Ectodermal cell (in vitro differentiated cells): Measurements from ENCODE around the gene COMMD1. TPM values are rescaled to one million over a fixed set of nuclear protein-coding genes. Genes with fewer than 3 reads are reported as not detected.
"Not testable (repeated sequence)": the region's sequence is repeated elsewhere in the genome, so short reads cannot be mapped to it uniquely, and the experiment has no call there.

ENCODE experiments used
- H3K27ac ChIP-seq: 2 replicates; pipeline ENCODE4 v1.7.0; 2013; ENCODE audit warnings: mild to moderate bottlenecking, low read depth, low read length; ENCODE audit not compliant: insufficient read depth, poor library complexity, severe bottlenecking
- H3K27me3 ChIP-seq: 2 replicates; pipeline ENCODE4 v1.7.0; 2013; ENCODE audit warnings: mild to moderate bottlenecking, low read length; ENCODE audit not compliant: insufficient read depth, control insufficient read depth, poor library complexity, severe bottlenecking
- H3K36me3 ChIP-seq: one replicate; pipeline ENCODE4 v1.7.0; 2013; ENCODE audit warnings: low read length; ENCODE audit not compliant: control insufficient read depth, insufficient read depth
- H3K4me1 ChIP-seq: one replicate; pipeline ENCODE4 v1.7.0; 2013; ENCODE audit warnings: low read length; ENCODE audit not compliant: control insufficient read depth, insufficient read depth
- H3K4me3 ChIP-seq: 2 replicates; pipeline ENCODE4 v1.7.0; 2013; ENCODE audit warnings: low read depth, low read length, control low read depth; ENCODE audit not compliant: insufficient read depth
- H3K9me3 ChIP-seq: 2 replicates; pipeline ENCODE4 v1.7.0; 2013; ENCODE audit warnings: mild to moderate bottlenecking, low read length, moderate library complexity; ENCODE audit not compliant: control insufficient read depth
- WGBS, 2 experiments: methylation state at CpG; one replicate each; pipeline ENCODE4 v1.1.7; 2013; ENCODE audit warnings: missing lambda C conversion rate in 2 of 2; 5-methylcytosine and 5-hydroxymethylcytosine counted together
- polyA plus RNA-seq, 4 experiments: library from polyadenylated mRNA; stranded (reverse); fragments of 50-300 nt; gene quantifications; one replicate each; pipeline ENCODE4 v1.2.3, GENCODE V29; 2013

The COMMD1 gene
- 35.4 TPM for polyA plus RNA-seq (2013, experiment 1 of 4)
- 28.5 TPM for polyA plus RNA-seq (2013, experiment 2 of 4)
- polyA plus RNA-seq (2013, experiment 3 of 4), result 44.6 TPM
- polyA plus RNA-seq (2013, experiment 4 of 4), result 41.0 TPM

- H3K9me3 ChIP-seq, result no peaks in the 10 kb centered on the region
- 2 to 3% methylated on average over 33 of the region's 33 CpGs for WGBS, 2 experiments
- H3K36me3 ChIP-seq, result no peaks in the 10 kb centered on the region
- peak within 1 kb of the TSS; percentile 73 for H3K4me3 ChIP-seq
- H3K27ac ChIP-seq, result no peak within 1 kb of the TSS
- H3K4me1 ChIP-seq, result no peaks in the 10 kb centered on the region
- no peaks in the 10 kb centered on the region for H3K27me3 ChIP-seq
Measured at GRCh38 chr2:61905372-61906185, at the start of gene COMMD1. TSS of gene COMMD1 (plus strand) at chr2:61905674. CDS start at chr2:61905679, 5 bp downstream.

GRCh38 chr2:61857224-61857623 lies 48.2 kb upstream of the COMMD1 start:
- Histone ChIP-seq H3K4me1 (no peaks in the 10 kb centered on the region), H3K27me3 (no peaks in the 10 kb centered on the region), H3K4me3 (no peak overlapping the region), H3K9me3 (no peaks in the 10 kb centered on the region), H3K36me3 (no peaks in the 10 kb centered on the region), H3K27ac (no peak overlapping the region)
- 73 to 78% methylated on average over 3 of the region's 3 CpGs for WGBS, 2 experiments

GRCh38 chr2:61862085-61862484 lies 43.4 kb upstream of the COMMD1 start:
- Histone ChIP-seq H3K9me3 (no peaks in the 10 kb centered on the region), H3K4me3 (no peak overlapping the region), H3K36me3 (peaks cover 17% of the 10 kb centered on the region), H3K4me1 (no peaks in the 10 kb centered on the region), H3K27me3 (no peaks in the 10 kb centered on the region), H3K27ac (no peak overlapping the region)
- WGBS, 2 experiments, result 92 to 99% methylated on average over 5 of the region's 5 CpGs

- not testable (repeated sequence) for H3K4me3 ChIP-seq, H3K4me1 ChIP-seq, H3K27me3 ChIP-seq, H3K27ac ChIP-seq, H3K9me3 ChIP-seq
- peaks cover 45% of the 10 kb centered on the region for H3K36me3 ChIP-seq
- WGBS, 2 experiments, result 95 to 96% methylated on average over 14 of the region's 14 CpGs
Measured at GRCh38 chr2:61866482-61867089, 38.9 kb upstream of the COMMD1 start.

GRCh38 chr2:61876400-61876799 lies 29.1 kb upstream of the COMMD1 start:
- Histone ChIP-seq H3K36me3 (peaks cover 62% of the 10 kb centered on the region), H3K27ac (no peak overlapping the region), H3K27me3 (no peaks in the 10 kb centered on the region), H3K4me3 (no peak overlapping the region), H3K4me1 (no peaks in the 10 kb centered on the region), H3K9me3 (no peaks in the 10 kb centered on the region)
- 93 to 96% methylated on average over 1 of the region's 1 CpG for WGBS, 2 experiments

GRCh38 chr2:61877571-61878245 lies 27.8 kb upstream of the COMMD1 start:
- no peak overlapping the region for H3K4me3 ChIP-seq
- no peaks in the 10 kb centered on the region for H3K9me3 ChIP-seq
- H3K27me3 ChIP-seq, result no peaks in the 10 kb centered on the region
- WGBS, 2 experiments, result 100% methylated on average over 2 to 4 of the region's 4 CpGs
- no peak overlapping the region for H3K27ac ChIP-seq
- no peaks in the 10 kb centered on the region for H3K4me1 ChIP-seq
- H3K36me3 ChIP-seq, result peaks cover 60% of the 10 kb centered on the region

- Histone ChIP-seq H3K27ac (no peak overlapping the region), H3K4me3 (no peak overlapping the region), H3K27me3 (no peaks in the 10 kb centered on the region), H3K36me3 (peaks cover 64% of the 10 kb centered on the region), H3K9me3 (no peaks in the 10 kb centered on the region), H3K4me1 (no peaks in the 10 kb centered on the region)
- WGBS, 2 experiments, result 94 to 99% methylated on average over 3 of the region's 3 CpGs
Measured at GRCh38 chr2:61878761-61879160, 26.7 kb upstream of the COMMD1 start.

GRCh38 chr2:61879351-61879750 lies 26.1 kb upstream of the COMMD1 start:
- WGBS, 2 experiments, result 95% methylated on average over 4 of the region's 4 CpGs; no CpG with 5 or more reads in 1 of the 2 experiments
- H3K27ac ChIP-seq, H3K27me3 ChIP-seq, H3K4me1 ChIP-seq, H3K9me3 ChIP-seq, H3K4me3 ChIP-seq: not testable (repeated sequence)
- peaks cover 63% of the 10 kb centered on the region for H3K36me3 ChIP-seq

- no peaks in the 10 kb centered on the region for H3K27me3 ChIP-seq
- H3K36me3 ChIP-seq, result peaks cover 48% of the 10 kb centered on the region
- no peak overlapping the region for H3K4me3 ChIP-seq
- no peaks in the 10 kb centered on the region for H3K4me1 ChIP-seq
- H3K9me3 ChIP-seq, result no peaks in the 10 kb centered on the region
- WGBS, 2 experiments, result 93 to 96% methylated on average over 5 of the region's 5 CpGs
- H3K27ac ChIP-seq, result no peak overlapping the region
Measured at GRCh38 chr2:61882850-61883249, 22.6 kb upstream of the COMMD1 start.
